GM12892 (cell line): ENCODE results near the gene CENPB.

Experiments used
- DNase-seq: peaks from one replicate; pipeline ENCODE4 v3.0.0; 2011; ENCODE audit not compliant: insufficient read length
- FAIRE-seq: peaks from 2 replicates; lab custom pipeline; 2011; peaks lifted over from hg19 to GRCh38; lab: Jason Lieb, UNC
- POLR2A ChIP-seq: IDR thresholded peaks from 2 replicates; pipeline ENCODE4 v1.6.1; 2011; ENCODE audit warnings: low read depth, low read length, control low read depth
- POLR2AphosphoS5 ChIP-seq: IDR thresholded peaks from 2 replicates; pipeline ENCODE4 v1.6.1; 2011; ENCODE audit warnings: low read depth, low read length, control low read depth
- TAF1 ChIP-seq: IDR thresholded peaks from 2 replicates; pipeline ENCODE4 v1.6.1; 2011; ENCODE audit warnings: low read depth, mild to moderate bottlenecking, control low read depth, low read length, borderline replicate concordance

Gene CENPB

DNA sequence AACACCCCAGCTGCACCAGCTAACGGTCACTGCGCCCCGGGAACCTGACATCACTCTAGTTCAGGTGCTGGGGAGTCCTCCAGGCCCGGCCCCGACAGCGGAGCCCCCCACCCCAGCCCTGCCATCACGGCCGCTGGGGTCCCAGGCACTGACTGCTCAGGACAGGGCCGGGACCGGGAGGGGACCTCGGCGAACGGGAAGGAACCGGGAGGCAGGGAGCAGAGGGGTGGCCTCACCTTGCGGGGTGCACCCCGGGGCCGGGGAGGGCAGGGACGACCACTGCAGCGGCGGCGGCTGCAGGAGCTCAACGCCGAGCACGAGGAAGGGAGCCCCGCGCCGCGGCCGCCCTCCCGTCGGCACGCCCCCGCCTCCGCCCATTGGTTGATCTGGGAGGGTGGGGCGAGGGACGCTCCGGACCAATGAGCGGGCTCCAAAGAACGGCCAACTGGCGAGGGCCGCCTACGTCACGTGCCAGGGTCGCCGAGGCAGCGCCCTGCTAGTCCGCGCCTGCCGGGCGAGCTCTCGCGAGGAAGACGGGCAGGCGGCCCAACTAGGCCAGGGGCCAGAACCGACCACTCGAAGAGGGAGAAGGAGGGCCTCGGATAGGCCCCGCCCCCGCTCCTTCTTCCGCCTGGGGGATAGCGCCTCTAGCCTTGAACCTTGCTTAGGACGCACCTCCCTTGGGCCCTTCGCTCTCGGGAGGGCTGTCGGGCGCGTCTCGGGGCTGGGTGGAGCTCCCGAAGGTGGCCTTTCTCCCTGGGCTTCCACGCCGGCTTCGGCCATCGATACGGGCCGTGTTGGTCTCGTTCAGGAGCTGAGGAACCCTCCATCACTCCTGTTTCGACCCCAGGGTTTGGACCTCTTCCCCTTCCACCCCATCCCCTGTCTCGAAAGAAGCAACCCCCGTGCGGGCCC is 18.9 kb downstream of the CENPB start, which contains the start of gene ADISSP:
Gene ADISSP, minus strand, starts transcription at position 327 of the 915 bp plus-strand sequence. CDS start 7,653 bp downstream, outside the sequence.
- peak; percentile 99 for DNase-seq
- TF ChIP-seq POLR2A = peak; percentile 75
- peak; percentile 70 for TF ChIP-seq POLR2AphosphoS5
- 0 out of 2 replicates have a peak, but pooled peaks have one; percentile 32 for TF ChIP-seq TAF1
- FAIRE-seq = peak; percentile 99

DNA sequence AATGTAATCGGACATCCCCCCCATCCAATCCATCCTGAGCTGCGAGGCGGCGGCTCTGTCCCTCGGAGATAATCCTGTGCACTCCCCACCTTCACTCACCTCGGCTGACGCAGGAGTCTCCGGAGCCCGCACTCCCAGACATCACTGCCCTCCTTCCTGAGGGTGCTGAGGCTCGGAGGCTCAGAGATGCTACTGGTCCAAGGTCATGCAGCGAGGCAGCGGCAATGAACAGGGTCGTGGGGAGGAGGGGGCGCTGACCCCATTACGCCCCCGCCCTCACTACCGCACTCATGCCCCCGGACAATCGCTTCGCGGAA is 19.5 kb downstream of the CENPB start:
- TF ChIP-seq TAF1 (no peak), POLR2AphosphoS5 (no peak), POLR2A (no peak)
- no peak for FAIRE-seq

DNA sequence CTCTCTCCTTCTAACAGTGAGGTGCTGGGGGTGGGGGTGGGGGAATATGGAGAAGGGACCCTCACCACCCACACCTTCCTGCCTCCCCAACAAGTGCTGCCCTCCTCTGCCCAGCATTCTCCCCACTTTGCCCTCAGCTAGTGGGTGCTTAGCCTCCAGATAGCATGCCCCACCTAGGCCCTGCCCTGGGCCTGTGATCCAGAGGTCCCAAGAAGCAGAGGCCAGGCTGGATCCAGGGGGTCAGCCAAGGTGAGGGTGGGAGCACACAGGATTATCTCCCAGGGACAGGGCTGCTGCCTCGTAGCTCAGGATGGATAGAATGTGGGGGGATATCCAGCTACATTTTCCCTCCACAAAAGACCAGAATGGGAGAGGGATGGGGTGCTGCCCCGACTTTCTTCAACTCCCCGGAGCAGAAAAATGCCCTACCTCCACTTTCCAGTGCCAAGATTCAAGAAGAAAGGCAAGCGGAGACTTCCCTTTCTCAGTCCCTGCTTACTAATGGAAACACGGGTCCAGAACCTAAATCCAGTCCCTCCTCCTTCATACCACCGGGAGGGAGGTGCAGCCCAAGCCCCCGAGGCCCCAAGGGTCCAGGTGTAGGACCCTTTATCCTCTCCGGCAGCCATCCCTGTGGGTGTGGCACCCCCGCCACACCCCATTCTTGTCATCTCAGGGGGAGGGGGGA is 20.0 kb downstream of the CENPB start:
- FAIRE-seq (no peak), DNase-seq (no peak)
- TF ChIP-seq POLR2A (no peak), POLR2AphosphoS5 (no peak), TAF1 (no peak)

More for the DNA sequence above, 19.5 kb downstream of the CENPB start:
- no peak for DNase-seq

DNA sequence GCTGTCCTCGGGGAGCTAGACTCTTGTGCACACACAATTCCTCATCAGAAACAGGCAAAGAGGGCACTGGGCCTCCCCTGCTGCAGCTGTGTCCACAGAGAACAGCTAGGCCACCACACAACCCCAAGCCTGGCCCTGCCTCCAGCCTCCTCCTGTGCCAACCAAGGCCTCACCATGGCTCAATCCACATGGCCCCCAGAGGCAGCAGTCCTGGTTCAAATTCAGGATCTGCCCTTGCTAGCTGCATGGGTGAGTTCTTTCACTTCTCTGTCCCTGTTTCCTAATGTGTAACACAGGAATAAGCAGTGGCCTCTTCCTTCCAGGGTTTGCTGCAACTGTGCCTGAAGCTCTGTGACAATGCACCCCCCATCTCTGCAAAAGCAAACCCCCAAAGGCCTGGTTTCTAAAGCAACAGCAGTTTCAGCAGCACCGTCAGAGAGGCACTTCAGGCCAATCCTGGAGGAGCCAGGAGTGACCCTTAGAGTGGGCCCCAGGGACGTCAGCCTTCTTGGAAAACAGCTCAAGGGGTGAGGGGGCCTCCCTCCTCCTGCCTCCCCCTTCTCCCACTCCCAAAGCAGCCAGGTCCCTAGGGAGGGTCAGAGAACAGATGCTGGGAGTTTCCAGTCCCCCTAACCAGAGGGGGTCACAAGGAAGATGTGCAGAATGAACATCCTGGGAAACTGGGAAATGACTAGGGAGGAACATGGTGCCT is 21.2 kb downstream of the CENPB start:
- no peak for TF ChIP-seq POLR2A
- TF ChIP-seq POLR2AphosphoS5 = no peak
- TF ChIP-seq TAF1 = no peak
- no peak for DNase-seq
- no peak for FAIRE-seq

DNA sequence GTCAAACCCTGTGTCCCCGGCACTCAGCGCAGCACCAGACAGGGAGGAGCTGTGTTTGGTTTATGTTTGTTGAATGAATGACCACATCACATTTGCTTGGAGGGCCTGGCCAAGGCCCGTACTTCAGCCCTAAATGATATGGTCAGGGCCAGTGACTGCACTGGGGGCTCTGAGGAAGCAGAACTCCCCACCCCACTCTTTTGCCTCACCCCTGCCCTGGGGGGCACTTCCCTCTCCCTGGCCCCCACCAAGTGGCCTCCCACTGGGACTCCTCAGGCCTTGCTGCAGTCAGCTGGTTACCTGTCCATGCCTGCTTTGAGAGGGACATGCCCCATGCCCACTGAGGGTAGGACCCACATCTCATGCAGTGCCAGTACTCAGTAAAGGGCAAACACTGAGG is 21.9 kb downstream of the CENPB start:
- no peak for TF ChIP-seq POLR2AphosphoS5
- DNase-seq (no peak), FAIRE-seq (no peak)

DNA sequence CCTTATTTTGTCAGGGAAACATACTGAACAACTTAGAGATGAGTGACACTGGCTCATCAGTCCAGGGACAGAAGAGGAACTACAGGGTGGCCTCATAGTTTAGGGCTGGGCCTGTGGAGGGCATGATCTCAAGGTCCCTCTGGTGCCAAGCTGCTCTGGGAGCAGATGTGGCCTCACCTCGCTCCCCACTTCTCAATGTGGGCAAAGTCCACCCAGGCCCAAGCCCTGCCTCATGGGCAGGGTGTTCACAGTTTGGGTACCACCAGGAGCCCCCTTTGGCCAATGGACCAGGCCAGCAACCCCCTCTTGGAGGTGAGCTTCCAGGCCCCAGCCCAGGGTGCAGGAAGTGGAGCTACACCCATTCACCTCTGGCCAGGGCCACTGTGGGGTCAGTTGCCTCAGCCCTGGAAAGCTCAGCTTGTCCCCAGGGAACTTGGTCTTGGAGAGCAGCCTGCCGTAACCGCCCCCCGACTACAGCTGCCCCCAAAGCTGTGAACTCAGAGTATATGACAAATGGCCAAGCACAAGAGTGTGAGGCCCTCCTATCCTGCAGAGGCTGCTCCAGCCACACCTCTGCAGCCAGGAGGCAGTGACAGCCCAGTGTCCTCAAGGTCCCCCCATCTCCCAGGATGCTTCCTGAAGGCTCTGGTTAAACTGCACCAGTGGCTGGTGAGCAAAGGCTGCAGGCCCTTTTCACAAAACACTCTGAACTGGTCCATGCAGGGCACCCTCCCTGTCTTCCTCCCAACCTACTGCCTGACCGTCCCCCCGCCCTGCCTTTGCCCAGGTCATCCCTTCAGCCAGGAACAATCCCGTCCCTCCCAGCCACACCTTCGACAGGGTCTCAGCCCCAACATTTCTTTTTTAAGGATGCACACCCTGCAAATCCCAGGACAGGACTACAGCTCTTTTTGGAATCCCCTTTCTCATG is 22.6 kb downstream of the CENPB start:
- no peak for DNase-seq
- TF ChIP-seq POLR2AphosphoS5 = no peak
- TF ChIP-seq TAF1 = no peak
- TF ChIP-seq POLR2A = no peak
- FAIRE-seq = no peak

DNA sequence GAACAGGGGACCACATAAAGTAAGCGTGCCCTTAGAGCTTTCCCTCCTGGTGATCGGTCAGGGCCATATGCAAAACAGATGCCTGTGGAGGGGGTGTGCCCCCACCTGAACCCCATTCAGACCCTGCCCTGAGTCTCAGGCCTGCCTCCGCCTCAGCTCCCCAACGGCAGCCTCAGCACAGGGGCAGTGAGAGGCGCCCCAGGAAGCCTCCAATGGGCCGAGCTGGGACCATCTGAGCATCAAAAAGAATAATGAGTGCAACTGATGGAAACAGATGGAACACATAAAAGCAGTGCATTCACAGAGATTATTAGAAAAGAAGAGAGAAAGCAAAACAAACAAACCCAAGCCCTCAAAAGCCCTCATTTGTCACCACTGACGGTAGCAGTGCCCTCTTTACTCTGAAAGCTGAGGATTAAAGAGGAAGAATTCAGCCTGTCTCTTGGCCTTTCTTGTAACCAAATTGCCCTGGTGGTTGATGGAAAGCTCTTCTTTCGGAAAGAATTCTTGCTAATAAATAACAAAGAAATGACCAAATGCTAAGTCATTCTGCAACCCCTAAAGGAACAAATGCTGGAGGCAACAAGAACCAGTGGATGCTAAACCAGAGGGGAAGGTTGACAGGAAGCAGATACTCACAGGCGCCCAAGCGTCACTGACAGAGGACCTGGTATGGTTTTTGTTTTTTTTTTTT is 25.7 kb downstream of the CENPB start:
- DNase-seq = no peak
- TF ChIP-seq POLR2AphosphoS5 = no peak
- no peak for TF ChIP-seq POLR2A
- no peak for TF ChIP-seq TAF1
- peak; percentile 65 for FAIRE-seq

DNA sequence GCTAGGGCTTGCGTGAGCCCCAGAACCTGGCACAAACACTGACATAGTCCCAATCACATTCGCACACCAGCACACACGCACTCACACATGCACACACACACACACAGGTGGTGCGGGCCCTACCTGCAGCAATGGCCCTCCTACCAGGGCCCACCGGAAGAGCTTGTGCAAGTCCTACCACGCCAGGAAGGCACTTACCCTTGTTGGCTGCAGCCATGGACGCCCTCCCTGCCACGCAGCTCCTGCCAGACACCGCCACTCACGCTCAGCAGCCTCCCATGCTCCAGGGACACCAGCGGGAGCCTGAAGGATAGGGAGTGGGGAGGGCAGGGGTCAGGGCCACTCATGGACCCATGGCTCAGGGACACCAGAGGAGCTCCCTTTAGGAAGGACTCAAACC is 26.7 kb downstream of the CENPB start:
- no peak for DNase-seq
- FAIRE-seq = no peak

DNA sequence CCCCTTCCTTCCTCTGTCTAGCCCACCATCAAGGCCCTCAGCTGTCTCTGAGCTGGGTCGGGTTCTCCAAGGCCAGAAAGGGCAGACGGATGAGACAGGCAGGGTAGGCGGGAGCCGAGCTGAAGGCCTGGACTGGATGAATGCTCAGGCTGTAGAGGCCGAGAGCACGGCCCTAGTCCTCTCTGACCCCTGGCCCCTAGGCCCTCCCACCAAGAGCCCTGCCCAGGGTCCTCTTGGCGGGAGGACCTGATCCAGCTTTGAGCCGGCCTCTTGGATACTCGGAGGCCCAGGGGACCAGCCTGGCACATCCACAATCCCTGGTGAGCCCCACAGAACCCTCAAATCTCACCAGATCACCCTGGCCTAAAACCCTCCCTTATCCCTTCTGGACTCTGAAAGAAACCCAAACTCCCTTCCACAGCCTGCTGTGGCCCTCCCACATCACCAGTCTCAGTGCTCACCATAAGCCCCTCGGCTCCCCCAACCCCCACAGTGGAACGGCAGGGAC is 27.2 kb downstream of the CENPB start:
- TF ChIP-seq POLR2AphosphoS5 = no peak
- no peak for TF ChIP-seq TAF1
- TF ChIP-seq POLR2A = no peak
- FAIRE-seq = no peak
- DNase-seq = no peak

More for the DNA sequence above, 26.7 kb downstream of the CENPB start:
- TF ChIP-seq POLR2A (no peak), POLR2AphosphoS5 (no peak)

DNA sequence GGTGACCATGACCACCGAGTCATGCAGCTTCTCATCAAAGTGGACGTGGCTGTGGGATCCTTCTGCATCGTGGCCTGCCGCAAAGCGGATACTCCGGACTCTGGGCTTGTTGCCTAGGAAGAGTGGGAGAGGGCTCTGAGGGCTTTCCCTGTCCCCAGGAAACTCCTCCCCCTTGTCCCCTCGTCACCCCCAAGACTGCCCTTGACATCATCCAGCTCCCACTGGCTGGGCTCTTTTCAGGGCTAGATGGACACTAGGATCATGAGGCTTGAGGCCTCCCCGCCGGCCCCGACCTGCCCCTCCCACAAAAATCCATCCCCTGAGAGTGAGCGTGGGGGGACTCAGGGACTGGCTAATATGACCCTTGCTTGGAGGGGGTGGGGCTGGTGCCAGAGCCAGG is 28.0 kb downstream of the CENPB start:
- TF ChIP-seq POLR2A (no peak), POLR2AphosphoS5 (no peak), TAF1 (no peak)
- DNase-seq (no peak), FAIRE-seq (no peak)
